GM18868 (cell line): Measurements from ENCODE around the gene ARF6.
"Not testable (repeated sequence)": the region's sequence is repeated elsewhere in the genome, so short reads cannot be mapped to it uniquely, and the experiment has no call there.

Experiments used
- ATAC-seq: cut with Tn5 transposase; IDR thresholded peaks from one replicate; pipeline ENCODE4 v1.9.1; 2021; ENCODE audit warnings: mild to moderate bottlenecking, moderate library complexity; ENCODE audit not compliant: unreplicated experiment

ARF6 gene

GRCh38 chr14:49892636-49893308 lies at the start of gene ARF6:
ARF6 (plus strand) TSS chr14:49893082; CDS start chr14:49893737, 655 bp downstream.
- ATAC-seq = peak; percentile 87

- no peak for ATAC-seq
These were observed 43.6 kb upstream of the ARF6 start for GRCh38 chr14:49849213-49849847.

GRCh38 chr14:49851813-49852212 lies 41.1 kb upstream of the ARF6 start:
- no peak for ATAC-seq

GRCh38 chr14:49852301-49853157 lies 40.4 kb upstream of the ARF6 start, which contains the start of gene NEMF:
NEMF (minus strand) TSS chr14:49852788; CDS start chr14:49852753, 35 bp downstream.
- peak; percentile 84 for ATAC-seq

- peak; percentile 17 for ATAC-seq
These were observed 39.8 kb upstream of the ARF6 start for GRCh38 chr14:49853158-49853477.

GRCh38 chr14:49853572-49854375 lies 39.1 kb upstream of the ARF6 start:
- ATAC-seq = peak; percentile 34

GRCh38 chr14:49857427-49858003 lies 35.4 kb upstream of the ARF6 start:
- ATAC-seq = no peak

GRCh38 chr14:49858383-49858782 lies 34.5 kb upstream of the ARF6 start:
- no peak for ATAC-seq

GRCh38 chr14:49860988-49861698 lies 31.7 kb upstream of the ARF6 start:
- no peak for ATAC-seq

GRCh38 chr14:49861699-49862088 lies 31.2 kb upstream of the ARF6 start:
- no peak for ATAC-seq

- peak; percentile 9 for ATAC-seq
These were observed 30.7 kb upstream of the ARF6 start for GRCh38 chr14:49862089-49862673.

- ATAC-seq = no peak
These were observed 29.2 kb upstream of the ARF6 start for GRCh38 chr14:49863487-49864281.

GRCh38 chr14:49865431-49865859 lies 27.4 kb upstream of the ARF6 start:
- no peak for ATAC-seq

- ATAC-seq = peak; percentile 83
These were observed 24.8 kb upstream of the ARF6 start for GRCh38 chr14:49867831-49868719.

GRCh38 chr14:49868720-49869114 lies 24.2 kb upstream of the ARF6 start:
- ATAC-seq = no peak

- no peak for ATAC-seq
These were observed 22.0 kb upstream of the ARF6 start for GRCh38 chr14:49870908-49871307.

- not testable (repeated sequence) for ATAC-seq
These were observed 19.3 kb upstream of the ARF6 start for GRCh38 chr14:49873548-49873947.
